Activated T-helper 17 cell treated with anti-CD3 and anti-CD28 coated beads, Interleukin-2, amount 50 U/mL, for 72 hours (primary cell): Measurements from ENCODE around the gene PLCB2. TPM values are rescaled to one million over a fixed set of nuclear protein-coding genes. Genes with fewer than 3 reads are reported as not detected.

Experiments
- total RNA-seq, 2 donors: library from RNA; stranded (reverse); gene quantifications; one replicate each; pipeline ENCODE4 v1.2.3, GENCODE V29; 2022

PLCB2 gene
- total RNA-seq, 2 donors from 2014 or later = 111 to 116 TPM

Other genes starting within 250 kb of the PLCB2 start
- 10 to 100 TPM in 1 of 2 donors, 1 to 10 TPM in 1; 3.2 to 19.3 TPM for gene BMF, start 199.1 kb downstream of the PLCB2 start, total RNA-seq
- 10 to 100 TPM; 85.7 to 99.5 TPM for gene BUB1B, start 146.9 kb downstream of the PLCB2 start, total RNA-seq
- 1 to 10 TPM in 1 of 2 donors, under 1 TPM in 1; 0.42 to 1.4 TPM for gene PAK6, start 68.9 kb downstream of the PLCB2 start, total RNA-seq
- not detected for gene ANKRD63, start 24.9 kb downstream of the PLCB2 start, total RNA-seq
- 10 to 100 TPM; 10.8 to 11.0 TPM for gene INAFM2, start 15.8 kb upstream of the PLCB2 start, total RNA-seq
- gene CCDC9B, start 33.0 kb upstream of the PLCB2 start, total RNA-seq = 1 to 10 TPM in 1 of 2 donors, under 1 TPM in 1; 0.78 to 2.7 TPM
- not detected for gene PHGR1, start 43.1 kb upstream of the PLCB2 start, total RNA-seq
- 1 to 10 TPM in 1 of 2 donors, under 1 TPM in 1; 0.11 to 1.6 TPM for gene DISP2, start 50.3 kb upstream of the PLCB2 start, total RNA-seq
- gene KNSTRN, start 74.8 kb upstream of the PLCB2 start, total RNA-seq = 10 to 100 TPM; 48.5 to 65.9 TPM
- gene IVD, start 97.9 kb upstream of the PLCB2 start, total RNA-seq = 10 to 100 TPM; 48.8 to 57.9 TPM
- gene BAHD1, start 133.0 kb upstream of the PLCB2 start, total RNA-seq = 10 to 100 TPM; 16.6 to 20.3 TPM
- gene CHST14, start 163.0 kb upstream of the PLCB2 start, total RNA-seq = 10 to 100 TPM in 1 of 2 donors, 1 to 10 TPM in 1; 6.0 to 12.1 TPM